ENCODE measurements around the gene C1QTNF12. TPM values are rescaled to one million over a fixed set of nuclear protein-coding genes. Genes with fewer than 3 reads are reported as not detected.

The C1QTNF12 gene
- total RNA-seq, 1 experiment from 2014 or later: not detected

- DNase-seq (ENCODE audit: low read depth): no peak
Measured at GRCh38 chr1:1228596-1229321, 17.8 kb downstream of the C1QTNF12 start.

GRCh38 chr1:1228187-1228586 is 18.3 kb downstream of the C1QTNF12 start:
- no peak for DNase-seq (ENCODE audit: low read depth)

GRCh38 chr1:1227386-1227785 is 19.1 kb downstream of the C1QTNF12 start:
- DNase-seq (ENCODE audit: low read depth): no peak

GRCh38 chr1:1226566-1227362 is 19.8 kb downstream of the C1QTNF12 start:
- DNase-seq (ENCODE audit: low read depth): no peak

- no peak for DNase-seq (ENCODE audit: low read depth)
Measured at GRCh38 chr1:1225913-1226312, 20.6 kb downstream of the C1QTNF12 start.

- no peak for DNase-seq (ENCODE audit: low read depth)
Measured at GRCh38 chr1:1225238-1225845, 21.2 kb downstream of the C1QTNF12 start.

GRCh38 chr1:1223891-1224290 is 22.6 kb downstream of the C1QTNF12 start:
- no peak for DNase-seq (ENCODE audit: low read depth)

GRCh38 chr1:1223321-1223720 is 23.2 kb downstream of the C1QTNF12 start:
- DNase-seq (ENCODE audit: low read depth): no peak

- DNase-seq (ENCODE audit: low read depth): no peak
Measured at GRCh38 chr1:1222575-1223225, 23.8 kb downstream of the C1QTNF12 start.

GRCh38 chr1:1221887-1222574 is 24.5 kb downstream of the C1QTNF12 start:
- no peak for DNase-seq (ENCODE audit: low read depth)

GRCh38 chr1:1220197-1220596 is 26.3 kb downstream of the C1QTNF12 start:
- DNase-seq (ENCODE audit: low read depth): no peak

GRCh38 chr1:1219341-1219740 is 27.2 kb downstream of the C1QTNF12 start:
- DNase-seq (ENCODE audit: low read depth): no peak

GRCh38 chr1:1218524-1219200 is 27.9 kb downstream of the C1QTNF12 start:
- DNase-seq (ENCODE audit: low read depth): no peak

- no peak for DNase-seq (ENCODE audit: low read depth)
Measured at GRCh38 chr1:1217621-1218523, 28.6 kb downstream of the C1QTNF12 start.

- no peak for DNase-seq (ENCODE audit: low read depth)
Measured at GRCh38 chr1:1216770-1217620, 29.5 kb downstream of the C1QTNF12 start.

- no peak for DNase-seq (ENCODE audit: low read depth)
Measured at GRCh38 chr1:1215881-1216605, 30.5 kb downstream of the C1QTNF12 start.

GRCh38 chr1:1215080-1215676 is 31.3 kb downstream of the C1QTNF12 start:
- DNase-seq (ENCODE audit: low read depth): no peak

Data from RPMI7951 (cell line).